Activated CD4-positive, alpha-beta memory T cell treated with anti-CD3 and anti-CD28 coated beads for 36 hours (primary cell): ENCODE measurements around the gene ZBTB39. TPM values are rescaled to one million over a fixed set of nuclear protein-coding genes. Genes with fewer than 3 reads are reported as not detected.
A peak's percentile ranks its signal among the peaks of the same experiment; 100 is the strongest.

Experiments used
- CTCF ChIA-PET: fragments of 350-600 bp; sonication (Branson Sonifier 250); formaldehyde crosslinking; loops from one replicate; lab custom pipeline; 2021; ENCODE audit warnings: antibody characterized with exemption, inconsistent platforms; lab: Charles Lee
- POLR2A ChIA-PET: fragments of 350-600 bp; sonication (Branson Sonifier 250); formaldehyde crosslinking; loops from one replicate; lab custom pipeline; 2021; ENCODE audit warnings: antibody characterized with exemption; lab: Charles Lee
- DNase-seq: peaks from one replicate; pipeline ENCODE4 v3.0.0-alpha.2; 2020
- H3K27ac Mint-ChIP-seq: one replicate; pipeline ENCODE4 v1.8.0; 2021; ENCODE audit warnings: mixed read lengths
- H3K27me3 Mint-ChIP-seq: one replicate; pipeline ENCODE4 v1.8.0; 2021; ENCODE audit warnings: mixed read lengths
- H3K36me3 Mint-ChIP-seq: one replicate; pipeline ENCODE4 v1.8.0; 2021; ENCODE audit warnings: mixed read lengths
- H3K4me1 Mint-ChIP-seq: one replicate; pipeline ENCODE4 v1.8.0; 2021; ENCODE audit warnings: low read depth, mixed read lengths
- H3K4me3 Mint-ChIP-seq: one replicate; pipeline ENCODE4 v1.8.0; 2021; ENCODE audit warnings: mild to moderate bottlenecking, mixed read lengths
- H3K9me3 Mint-ChIP-seq: one replicate; pipeline ENCODE4 v1.8.0; 2021; ENCODE audit warnings: mixed read lengths
- intact Hi-C: fragments of 100-400 bp; cut with micrococcal nuclease; formaldehyde crosslinking; loops from one replicate; pipeline ENCODE4 v1.15.1; 2023
- total RNA-seq, 2 experiments: library from RNA; stranded (reverse); gene quantifications; one replicate each; pipeline ENCODE4 v1.2.3, GENCODE V29; 2021

ZBTB39 gene
- total RNA-seq, 2 experiments from 2014 or later, result 5.5 to 5.7 TPM

DNA sequence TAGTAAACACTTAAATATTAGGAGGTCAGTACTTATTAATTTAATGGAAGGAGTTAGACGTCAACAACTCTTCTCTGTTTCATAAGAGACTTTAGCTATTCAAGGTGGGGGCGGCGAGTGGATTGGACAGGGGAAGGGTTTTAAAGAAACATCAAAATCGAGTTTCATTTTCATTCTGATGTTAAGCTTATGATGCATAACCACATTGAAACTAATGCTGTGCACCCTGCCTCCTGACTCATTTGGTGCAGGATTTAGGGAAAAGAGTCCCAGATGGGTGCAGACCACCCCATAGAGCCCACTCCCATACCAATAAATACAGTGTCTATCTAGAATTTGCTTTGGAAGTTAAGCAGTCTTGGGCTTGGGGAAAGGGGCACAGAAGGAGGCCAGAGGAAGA, 7.4 kb downstream of the ZBTB39 start:
- H3K27ac Mint-ChIP-seq, result peak overlapping the region; percentile 34
- H3K27me3 Mint-ChIP-seq, result no peaks in the 10 kb centered on the region
- intact Hi-C loops, result loop anchor here (1.0 to 2.0 kb wide), 3 partner anchors 8 to 242 kb away; no protein-coding TSS in a partner anchor
- no peak overlapping the region for H3K4me3 Mint-ChIP-seq
- POLR2A ChIA-PET, result interaction anchor here (0.6 to 1.4 kb wide), 4 partner anchors 48 to 274 kb away, joined by 3 to 10 read pairs (median 4); partner anchors contain the start of genes NACA and STAT6
- CTCF ChIA-PET, result interaction anchor here (0.5 to 13.7 kb wide), 12 partner anchors 9 to 245 kb away, joined by 3 to 206 read pairs (median 6); partner anchors contain the start of gene STAT6
- H3K4me1 Mint-ChIP-seq, result peaks cover 54% of the 10 kb centered on the region
- no peaks in the 10 kb centered on the region for H3K9me3 Mint-ChIP-seq
- DNase-seq, result peak; percentile 78
- H3K36me3 Mint-ChIP-seq, result peaks cover 43% of the 10 kb centered on the region

DNA sequence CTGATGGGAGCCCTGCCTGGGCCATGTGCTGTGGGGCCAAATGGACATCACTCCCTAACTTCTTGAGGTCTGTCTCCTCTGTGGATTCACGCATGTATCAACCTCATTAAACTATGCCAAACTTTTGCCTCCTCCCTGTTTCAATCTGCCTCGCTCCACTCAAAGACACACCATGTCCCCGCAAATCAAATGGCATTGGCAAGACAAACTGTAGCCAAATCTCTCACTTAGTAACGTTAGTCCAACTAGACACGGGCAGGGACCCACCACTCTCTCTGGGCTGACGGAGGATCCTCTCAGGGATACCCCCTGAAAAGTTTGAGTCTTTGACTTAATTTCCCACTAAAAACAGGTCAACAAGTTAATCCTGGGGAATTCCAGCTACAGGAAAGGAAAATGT, 8.0 kb downstream of the ZBTB39 start:
- intact Hi-C loops, result loop anchor here (2.0 kb wide), 1 partner anchor 114 kb away; no protein-coding TSS in a partner anchor
- no peak for DNase-seq
- CTCF ChIA-PET, result interaction anchor here (0.5 to 13.7 kb wide), 11 partner anchors 10 to 244 kb away, joined by 3 to 206 read pairs (median 7); partner anchors contain the start of gene STAT6
- Mint-ChIP-seq H3K4me1 (peaks cover 51% of the 10 kb centered on the region), H3K27ac (peak overlapping the region; percentile 10), H3K27me3 (no peaks in the 10 kb centered on the region), H3K9me3 (no peaks in the 10 kb centered on the region), H3K36me3 (peaks cover 38% of the 10 kb centered on the region), H3K4me3 (no peak overlapping the region)
- POLR2A ChIA-PET, result interaction anchor here (0.6 to 1.4 kb wide), 4 partner anchors 49 to 273 kb away, joined by 3 to 10 read pairs (median 4); partner anchors contain the start of genes NACA and STAT6

DNA sequence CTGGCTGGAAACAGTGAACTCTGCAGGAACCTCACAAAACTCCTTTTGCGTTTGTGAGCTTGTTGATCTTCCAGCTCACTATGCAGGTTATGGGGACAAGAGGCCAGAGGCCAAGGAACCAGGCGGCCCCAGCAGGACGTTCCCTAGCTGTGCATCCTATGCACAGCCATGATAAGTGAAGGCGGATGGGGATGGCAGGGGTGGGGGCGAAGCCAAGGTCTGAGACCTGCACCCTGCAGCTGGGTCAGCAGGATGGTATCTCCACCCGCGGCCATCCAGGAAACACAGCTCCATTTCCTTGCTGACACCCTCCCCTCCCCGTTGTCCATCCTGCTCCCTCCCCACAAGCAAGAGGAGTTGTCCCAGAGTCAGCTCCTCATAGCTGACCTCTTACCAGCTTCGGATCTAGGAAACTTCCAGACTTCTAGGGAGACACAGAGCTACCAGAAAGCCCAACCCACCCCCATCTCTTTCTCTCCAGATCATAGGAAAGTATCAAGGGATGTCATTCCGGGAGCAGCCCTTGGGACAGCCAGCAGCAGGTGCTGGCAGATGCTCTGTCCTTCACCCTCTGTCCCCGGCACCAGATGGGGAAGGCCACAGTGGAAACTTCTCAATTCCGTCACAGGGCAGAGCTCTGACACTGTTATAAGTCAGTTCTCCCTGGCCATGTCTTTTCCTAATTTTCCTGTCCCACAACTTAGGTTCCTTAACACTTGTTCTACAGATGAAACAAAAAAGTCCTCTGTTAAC, 9.4 kb downstream of the ZBTB39 start:
- Mint-ChIP-seq H3K36me3 (peaks cover 29% of the 10 kb centered on the region), H3K4me1 (peaks cover 44% of the 10 kb centered on the region), H3K4me3 (no peak overlapping the region), H3K27ac (no peak overlapping the region), H3K9me3 (no peaks in the 10 kb centered on the region), H3K27me3 (no peaks in the 10 kb centered on the region)
- CTCF ChIA-PET, result interaction anchor here (0.8 to 1.6 kb wide), 5 partner anchors 10 to 157 kb away, joined by 3 to 10 read pairs (median 5); no protein-coding TSS in a partner anchor
- POLR2A ChIA-PET, result no interaction called here
- intact Hi-C loops, result no loop called here
- no peak for DNase-seq

DNA sequence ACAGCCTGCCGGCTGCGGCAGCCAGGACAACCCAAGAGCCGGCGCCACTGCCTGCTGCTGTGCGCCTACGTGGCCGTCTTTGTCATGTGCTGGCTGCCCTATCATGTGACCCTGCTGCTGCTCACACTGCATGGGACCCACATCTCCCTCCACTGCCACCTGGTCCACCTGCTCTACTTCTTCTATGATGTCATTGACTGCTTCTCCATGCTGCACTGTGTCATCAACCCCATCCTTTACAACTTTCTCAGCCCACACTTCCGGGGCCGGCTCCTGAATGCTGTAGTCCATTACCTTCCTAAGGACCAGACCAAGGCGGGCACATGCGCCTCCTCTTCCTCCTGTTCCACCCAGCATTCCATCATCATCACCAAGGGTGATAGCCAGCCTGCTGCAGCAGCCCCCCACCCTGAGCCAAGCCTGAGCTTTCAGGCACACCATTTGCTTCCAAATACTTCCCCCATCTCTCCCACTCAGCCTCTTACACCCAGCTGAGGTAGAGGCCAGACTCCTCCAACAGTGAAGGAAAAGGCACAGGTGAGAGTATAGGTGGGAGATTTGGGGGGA, 10.3 kb downstream of the ZBTB39 start:
- no peak for DNase-seq
- no peaks in the 10 kb centered on the region for H3K27me3 Mint-ChIP-seq
- no peaks in the 10 kb centered on the region for H3K9me3 Mint-ChIP-seq
- no peak overlapping the region for H3K4me3 Mint-ChIP-seq
- no peak overlapping the region for H3K27ac Mint-ChIP-seq
- peaks cover 23% of the 10 kb centered on the region for H3K36me3 Mint-ChIP-seq
- peaks cover 41% of the 10 kb centered on the region for H3K4me1 Mint-ChIP-seq
- POLR2A ChIA-PET, result no interaction called here
- CTCF ChIA-PET, result interaction anchor here (1.2 to 1.6 kb wide), 3 partner anchors 9 to 35 kb away, joined by 3 to 10 read pairs (median 5); no protein-coding TSS in a partner anchor
- intact Hi-C loops, result no loop called here

DNA sequence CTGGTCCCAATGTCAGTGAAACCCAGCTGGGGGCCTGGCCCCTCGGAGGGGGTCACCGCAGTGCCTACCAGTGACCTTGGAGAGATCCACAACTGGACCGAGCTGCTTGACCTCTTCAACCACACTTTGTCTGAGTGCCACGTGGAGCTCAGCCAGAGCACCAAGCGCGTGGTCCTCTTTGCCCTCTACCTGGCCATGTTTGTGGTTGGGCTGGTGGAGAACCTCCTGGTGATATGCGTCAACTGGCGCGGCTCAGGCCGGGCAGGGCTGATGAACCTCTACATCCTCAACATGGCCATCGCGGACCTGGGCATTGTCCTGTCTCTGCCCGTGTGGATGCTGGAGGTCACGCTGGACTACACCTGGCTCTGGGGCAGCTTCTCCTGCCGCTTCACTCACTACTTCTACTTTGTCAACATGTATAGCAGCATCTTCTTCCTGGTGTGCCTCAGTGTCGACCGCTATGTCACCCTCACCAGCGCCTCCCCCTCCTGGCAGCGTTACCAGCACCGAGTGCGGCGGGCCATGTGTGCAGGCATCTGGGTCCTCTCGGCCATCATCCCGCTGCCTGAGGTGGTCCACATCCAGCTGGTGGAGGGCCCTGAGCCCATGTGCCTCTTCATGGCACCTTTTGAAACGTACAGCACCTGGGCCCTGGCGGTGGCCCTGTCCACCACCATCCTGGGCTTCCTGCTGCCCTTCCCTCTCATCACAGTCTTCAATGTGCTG, 11.0 kb downstream of the ZBTB39 start:
- Mint-ChIP-seq H3K4me3 (no peak overlapping the region), H3K27ac (no peak overlapping the region), H3K27me3 (no peaks in the 10 kb centered on the region), H3K36me3 (peaks cover 18% of the 10 kb centered on the region), H3K9me3 (no peaks in the 10 kb centered on the region), H3K4me1 (peaks cover 34% of the 10 kb centered on the region)
- POLR2A ChIA-PET, result no interaction called here
- CTCF ChIA-PET, result interaction anchor here (0.9 to 1.6 kb wide), 3 partner anchors 8 to 156 kb away, joined by 3 to 10 read pairs (median 5); no protein-coding TSS in a partner anchor
- intact Hi-C loops, result no loop called here
- DNase-seq, result no peak

DNA sequence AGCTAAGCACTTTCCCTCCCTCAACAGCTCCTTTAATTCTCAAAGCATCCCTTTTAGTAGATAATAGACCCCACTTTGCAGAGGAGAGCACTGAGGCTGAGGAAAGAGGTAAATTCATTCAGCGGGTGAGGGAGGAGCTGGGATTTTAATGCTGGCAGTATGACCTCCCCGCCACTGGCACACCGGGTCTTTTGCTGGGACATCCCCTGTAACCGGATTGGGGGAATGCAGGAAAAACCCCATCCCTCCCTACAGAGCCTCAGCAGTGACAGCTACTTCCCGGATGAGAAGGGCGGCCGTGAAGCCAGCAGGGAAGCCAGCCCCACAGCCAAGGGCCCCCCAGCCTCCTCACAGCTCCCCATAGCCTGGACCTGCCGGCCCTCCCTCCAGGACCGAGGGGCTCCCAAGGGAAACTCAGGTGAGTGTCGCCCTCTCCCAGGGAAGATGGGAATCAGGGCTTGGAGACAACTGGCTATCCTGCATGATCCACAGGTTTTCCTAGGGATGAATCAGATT, 12.1 kb downstream of the ZBTB39 start:
- Mint-ChIP-seq H3K36me3 (peaks cover 11% of the 10 kb centered on the region), H3K27me3 (no peaks in the 10 kb centered on the region), H3K4me3 (no peak overlapping the region), H3K27ac (no peak overlapping the region), H3K4me1 (peaks cover 24% of the 10 kb centered on the region), H3K9me3 (no peaks in the 10 kb centered on the region)
- intact Hi-C loops, result no loop called here
- no peak for DNase-seq
- POLR2A ChIA-PET, result no interaction called here
- CTCF ChIA-PET, result interaction anchor here (0.9 to 2.0 kb wide), 4 partner anchors 8 to 236 kb away, joined by 3 to 7 read pairs (median 3); no protein-coding TSS in a partner anchor

DNA sequence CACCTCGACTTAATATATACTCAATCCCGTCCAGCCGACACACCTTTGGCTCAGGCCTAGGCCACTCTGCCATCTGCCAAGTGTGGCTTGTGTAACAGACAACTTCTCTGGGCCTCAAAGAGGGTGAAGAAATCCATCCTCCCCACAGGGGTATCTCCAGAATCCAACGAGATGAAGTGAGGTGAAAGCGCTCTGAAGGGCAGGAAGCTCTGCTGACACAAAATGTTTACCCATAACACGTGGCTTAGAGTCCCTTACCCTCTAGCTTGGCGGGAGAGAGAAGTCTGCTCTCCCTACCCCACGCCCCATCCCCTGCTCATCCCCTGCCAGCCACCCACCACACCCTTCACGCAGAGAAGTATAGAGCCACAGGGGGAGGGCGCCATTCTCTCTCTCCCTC, 13.0 kb downstream of the ZBTB39 start:
- peaks cover 6% of the 10 kb centered on the region for H3K36me3 Mint-ChIP-seq
- ChIA-PET POLR2A (no interaction called here), CTCF (interaction anchor here (1.2 to 2.0 kb wide), 2 partner anchors 9 to 235 kb away, joined by 3 to 7 read pairs; no protein-coding TSS in a partner anchor)
- H3K4me1 Mint-ChIP-seq, result peaks cover 14% of the 10 kb centered on the region
- H3K4me3 Mint-ChIP-seq, result no peak overlapping the region
- no peak for DNase-seq
- no peaks in the 10 kb centered on the region for H3K27me3 Mint-ChIP-seq
- H3K9me3 Mint-ChIP-seq, result no peaks in the 10 kb centered on the region
- H3K27ac Mint-ChIP-seq, result no peak overlapping the region
- intact Hi-C loops, result no loop called here

DNA sequence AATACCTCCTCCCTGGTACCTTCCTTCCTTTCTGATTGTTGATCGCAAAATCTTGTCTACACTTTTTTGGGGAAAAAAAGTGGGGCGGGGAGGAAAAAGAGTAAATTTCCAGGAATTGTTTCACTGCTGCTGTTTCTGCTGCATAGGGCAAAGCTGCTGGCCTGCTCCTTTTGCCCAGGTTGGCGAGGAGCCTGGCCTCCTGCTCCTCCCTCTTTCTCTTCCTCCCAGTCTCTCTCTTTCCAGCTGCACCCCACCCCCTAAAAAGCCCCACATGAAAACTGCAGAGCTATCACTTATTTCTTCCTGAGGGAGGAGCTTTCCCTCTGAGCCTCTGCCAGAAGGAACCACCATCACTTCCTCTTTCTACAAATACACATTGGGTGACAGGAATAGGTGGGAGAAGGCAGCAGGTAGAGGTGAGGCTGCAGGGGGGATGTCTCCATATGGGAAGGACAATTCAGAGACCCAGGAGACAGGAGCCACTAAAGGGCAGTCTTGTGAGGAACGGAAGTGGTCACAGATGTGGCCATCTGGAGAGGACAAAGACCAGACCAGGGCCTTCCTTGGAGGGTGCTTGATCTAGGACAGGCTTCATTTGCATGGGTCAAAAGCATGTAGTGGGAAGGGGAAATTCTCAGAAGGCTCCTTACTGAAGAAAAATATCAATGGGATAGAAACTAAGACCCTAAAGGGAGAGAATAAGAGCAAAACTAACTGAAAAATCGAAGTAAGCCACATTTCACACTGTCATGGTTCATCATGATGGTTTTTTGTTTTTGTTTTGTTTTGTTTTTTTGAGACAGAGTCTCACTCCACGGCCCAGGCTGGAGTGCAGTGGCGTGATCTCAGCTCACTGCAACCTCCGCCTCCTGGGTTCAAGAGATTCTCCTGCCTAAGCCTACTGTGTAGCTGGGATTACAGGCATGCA, 14.8 kb downstream of the ZBTB39 start:
- ChIA-PET CTCF (interaction anchor here (0.9 to 2.8 kb wide), 2 partner anchors 10 to 16 kb away, joined by 3 to 8 read pairs; no protein-coding TSS in a partner anchor), POLR2A (no interaction called here)
- H3K4me1 Mint-ChIP-seq, result peaks cover 9% of the 10 kb centered on the region
- no peaks in the 10 kb centered on the region for H3K9me3 Mint-ChIP-seq
- intact Hi-C loops, result no loop called here
- no peaks in the 10 kb centered on the region for H3K27me3 Mint-ChIP-seq
- H3K36me3 Mint-ChIP-seq, result no peaks in the 10 kb centered on the region
- no peak for DNase-seq
- H3K4me3 Mint-ChIP-seq, result no peak overlapping the region
- H3K27ac Mint-ChIP-seq, result no peak overlapping the region

DNA sequence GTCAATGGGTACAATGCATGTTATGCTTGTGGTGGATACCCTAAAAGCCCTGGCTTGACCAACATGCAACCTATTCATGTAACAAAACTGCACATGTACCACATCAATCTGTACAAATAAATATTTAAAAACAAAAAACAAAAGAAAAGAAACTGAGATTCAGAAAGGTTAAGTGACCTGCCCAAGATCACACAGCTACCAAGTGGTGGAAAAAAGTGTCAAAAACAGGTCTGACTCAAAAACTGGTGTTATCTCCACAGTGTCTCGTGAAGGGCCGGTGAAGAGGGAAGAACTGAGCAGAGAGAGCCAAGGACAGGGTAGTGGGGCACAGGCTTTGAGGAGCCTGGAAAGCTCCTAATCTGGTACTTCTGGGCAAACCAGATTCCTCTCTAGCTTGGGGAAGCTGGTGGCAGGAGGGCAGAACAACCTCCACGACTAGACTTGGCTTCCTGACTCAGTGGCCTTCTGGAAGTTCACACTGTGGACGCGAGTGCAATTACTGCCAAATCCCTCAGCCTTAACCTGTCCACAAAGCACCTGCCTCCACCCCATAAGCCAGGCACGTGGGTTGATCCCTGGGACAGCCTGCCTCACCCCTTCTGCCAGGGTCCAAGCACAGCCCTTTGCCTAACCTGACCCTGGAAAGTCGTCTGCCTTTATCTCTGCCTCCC, 15.6 kb downstream of the ZBTB39 start:
- Mint-ChIP-seq H3K36me3 (no peaks in the 10 kb centered on the region), H3K27me3 (no peaks in the 10 kb centered on the region), H3K9me3 (no peaks in the 10 kb centered on the region), H3K4me3 (no peak overlapping the region), H3K27ac (no peak overlapping the region), H3K4me1 (peaks cover 9% of the 10 kb centered on the region)
- DNase-seq, result no peak
- ChIA-PET POLR2A (no interaction called here), CTCF (interaction anchor here (2.8 kb wide), 1 partner anchor 10 kb away, joined by 8 read pairs; no protein-coding TSS in a partner anchor)
- intact Hi-C loops, result no loop called here

DNA sequence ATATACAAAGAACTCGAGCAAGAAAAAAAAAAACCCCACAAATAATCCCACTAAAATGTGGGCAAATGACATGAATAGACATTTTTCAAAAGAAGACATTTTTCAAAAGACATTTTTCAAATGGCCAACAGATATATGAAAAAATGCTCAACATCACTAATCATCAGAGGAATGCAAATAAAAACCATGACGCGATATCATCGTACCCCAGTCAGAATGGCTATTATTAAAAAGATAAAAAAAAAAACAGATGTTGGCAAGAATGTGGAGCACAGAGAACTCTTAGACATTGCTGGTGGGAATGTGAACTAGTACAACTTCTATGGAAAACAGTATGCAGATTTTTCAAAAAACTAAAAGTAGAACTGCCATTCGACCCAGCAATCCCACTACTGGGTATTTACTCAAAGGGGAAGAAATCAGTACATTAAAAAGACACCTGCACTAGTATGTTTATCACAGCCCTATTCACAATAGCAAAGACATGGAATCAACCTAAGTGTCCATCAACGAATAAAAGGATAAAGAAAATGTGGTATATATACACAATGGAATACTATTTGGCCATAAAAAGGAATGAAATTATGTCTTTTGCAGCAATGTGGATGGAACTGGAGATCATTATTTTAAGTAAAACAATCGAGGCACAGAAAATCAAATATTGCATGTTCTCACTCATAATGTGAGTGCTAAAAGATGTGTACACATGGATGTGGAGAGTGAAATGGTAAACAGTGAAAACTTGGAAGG, 16.3 kb downstream of the ZBTB39 start:
- H3K4me3 Mint-ChIP-seq, result no peak overlapping the region
- no peaks in the 10 kb centered on the region for H3K36me3 Mint-ChIP-seq
- CTCF ChIA-PET, result interaction anchor here (1.7 to 4.9 kb wide), 3 partner anchors 11 to 231 kb away, joined by 8 to 80 read pairs (median 9); no protein-coding TSS in a partner anchor
- H3K27ac Mint-ChIP-seq, result no peak overlapping the region
- intact Hi-C loops, result no loop called here
- no peak for DNase-seq
- no peaks in the 10 kb centered on the region for H3K9me3 Mint-ChIP-seq
- H3K4me1 Mint-ChIP-seq, result peaks cover 9% of the 10 kb centered on the region
- no peaks in the 10 kb centered on the region for H3K27me3 Mint-ChIP-seq
- POLR2A ChIA-PET, result no interaction called here
